GM18517 (cell line): ENCODE measurements around the gene PTPN3.

Experiments
- ATAC-seq: cut with Tn5 transposase; IDR thresholded peaks from one replicate; pipeline ENCODE4 v1.9.1; 2021; ENCODE audit warnings: mild to moderate bottlenecking, moderate library complexity; ENCODE audit not compliant: unreplicated experiment

PTPN3 gene

GRCh38 chr9:109506097-109506712 is 8.1 kb upstream of the PTPN3 start:
- ATAC-seq, result no peak

- ATAC-seq, result no peak
Observed at GRCh38 chr9:109504689-109505088, 6.6 kb upstream of the PTPN3 start.

GRCh38 chr9:109500421-109500974 is 2.4 kb upstream of the PTPN3 start:
- ATAC-seq, result no peak

- ATAC-seq, result no peak
Observed at GRCh38 chr9:109499631-109500410, 1.7 kb upstream of the PTPN3 start.

GRCh38 chr9:109499093-109499630 is 1.1 kb upstream of the PTPN3 start:
- no peak for ATAC-seq

GRCh38 chr9:109497226-109498153 is 617 bp downstream of the PTPN3 start:
- no peak for ATAC-seq

GRCh38 chr9:109496841-109497225 is 1.3 kb downstream of the PTPN3 start:
- ATAC-seq, result no peak

GRCh38 chr9:109496218-109496617 is 1.9 kb downstream of the PTPN3 start:
- ATAC-seq, result no peak

GRCh38 chr9:109493648-109494047 is 4.5 kb downstream of the PTPN3 start:
- ATAC-seq, result no peak

- ATAC-seq, result no peak
Observed at GRCh38 chr9:109491590-109491989, 6.5 kb downstream of the PTPN3 start.

GRCh38 chr9:109488791-109489492 is 9.2 kb downstream of the PTPN3 start:
- no peak for ATAC-seq

GRCh38 chr9:109488351-109488750 is 9.8 kb downstream of the PTPN3 start:
- ATAC-seq, result no peak

- no peak for ATAC-seq
Observed at GRCh38 chr9:109487247-109487646, 10.9 kb downstream of the PTPN3 start.

- no peak for ATAC-seq
Observed at GRCh38 chr9:109483744-109484429, 14.2 kb downstream of the PTPN3 start.

- no peak for ATAC-seq
Observed at GRCh38 chr9:109482391-109482916, 15.7 kb downstream of the PTPN3 start.

- ATAC-seq, result no peak
Observed at GRCh38 chr9:109481856-109482255, 16.3 kb downstream of the PTPN3 start.

GRCh38 chr9:109479822-109480221 is 18.3 kb downstream of the PTPN3 start:
- no peak for ATAC-seq

GRCh38 chr9:109478665-109479380 is 19.3 kb downstream of the PTPN3 start:
- ATAC-seq, result no peak

GRCh38 chr9:109478051-109478563 is 20.0 kb downstream of the PTPN3 start:
- ATAC-seq, result no peak
